Stimulated activated CD8-positive, alpha-beta memory T cell treated with anti-CD3 and anti-CD28 coated beads, Interleukin-2, amount 100 ng/mL, for 1 hour (primary cell): ENCODE data around the gene LRP5.
"Not testable (repeated sequence)": the region's sequence is repeated elsewhere in the genome, so short reads cannot be mapped to it uniquely, and the experiment has no call there.

Experiments
- DNase-seq, 2 donors: peaks; one replicate each; pipeline ENCODE4 v3.0.0-alpha.2; 2020; ENCODE audit warnings: low read depth in 2 of 2

The LRP5 gene

DNA sequence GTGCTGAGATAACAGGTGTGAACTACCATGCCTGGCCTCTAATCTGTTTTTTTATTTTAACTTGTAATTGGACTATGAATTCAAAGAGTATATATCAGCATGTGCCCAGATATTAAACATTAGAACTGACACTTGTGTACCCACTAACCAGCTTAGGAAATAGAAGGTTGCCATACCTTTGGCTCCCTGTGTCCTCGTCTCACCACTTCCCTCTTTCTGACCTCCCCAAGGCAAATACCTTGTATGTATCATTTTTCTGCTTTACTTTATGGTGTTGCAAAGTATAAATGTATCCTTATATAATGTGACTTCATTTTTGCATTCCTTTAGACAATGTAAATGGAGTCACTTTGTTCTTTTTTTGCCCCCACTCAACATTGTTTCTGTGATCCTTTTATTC is 157.3 kb downstream of the LRP5 start:
- no peak for DNase-seq

DNA sequence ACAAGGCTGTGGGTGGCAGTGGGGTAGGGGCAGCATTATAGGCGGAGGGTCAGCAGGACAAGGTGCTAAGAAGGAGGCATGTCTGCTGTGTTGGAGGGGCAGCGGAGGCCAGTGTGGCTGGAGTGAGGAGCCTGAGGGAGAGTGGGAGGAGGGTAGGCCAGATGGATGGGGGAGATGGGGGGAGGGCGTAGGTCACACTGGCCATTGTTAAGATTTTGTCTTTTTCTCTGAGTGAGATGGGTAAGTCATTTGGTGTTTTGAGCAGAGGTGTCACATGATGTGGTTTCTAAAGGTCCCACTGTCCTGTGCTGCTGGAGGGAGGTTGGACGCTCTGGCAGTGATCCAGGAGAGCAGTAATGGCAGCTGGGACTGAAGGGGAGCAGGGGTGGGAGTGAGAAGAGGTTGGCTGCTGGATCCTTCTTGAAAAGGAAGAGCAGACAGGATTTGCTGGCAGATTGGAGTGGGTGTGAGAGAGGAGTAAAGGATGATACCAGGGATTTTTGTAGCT is 158.0 kb downstream of the LRP5 start:
- no peak for DNase-seq

DNA sequence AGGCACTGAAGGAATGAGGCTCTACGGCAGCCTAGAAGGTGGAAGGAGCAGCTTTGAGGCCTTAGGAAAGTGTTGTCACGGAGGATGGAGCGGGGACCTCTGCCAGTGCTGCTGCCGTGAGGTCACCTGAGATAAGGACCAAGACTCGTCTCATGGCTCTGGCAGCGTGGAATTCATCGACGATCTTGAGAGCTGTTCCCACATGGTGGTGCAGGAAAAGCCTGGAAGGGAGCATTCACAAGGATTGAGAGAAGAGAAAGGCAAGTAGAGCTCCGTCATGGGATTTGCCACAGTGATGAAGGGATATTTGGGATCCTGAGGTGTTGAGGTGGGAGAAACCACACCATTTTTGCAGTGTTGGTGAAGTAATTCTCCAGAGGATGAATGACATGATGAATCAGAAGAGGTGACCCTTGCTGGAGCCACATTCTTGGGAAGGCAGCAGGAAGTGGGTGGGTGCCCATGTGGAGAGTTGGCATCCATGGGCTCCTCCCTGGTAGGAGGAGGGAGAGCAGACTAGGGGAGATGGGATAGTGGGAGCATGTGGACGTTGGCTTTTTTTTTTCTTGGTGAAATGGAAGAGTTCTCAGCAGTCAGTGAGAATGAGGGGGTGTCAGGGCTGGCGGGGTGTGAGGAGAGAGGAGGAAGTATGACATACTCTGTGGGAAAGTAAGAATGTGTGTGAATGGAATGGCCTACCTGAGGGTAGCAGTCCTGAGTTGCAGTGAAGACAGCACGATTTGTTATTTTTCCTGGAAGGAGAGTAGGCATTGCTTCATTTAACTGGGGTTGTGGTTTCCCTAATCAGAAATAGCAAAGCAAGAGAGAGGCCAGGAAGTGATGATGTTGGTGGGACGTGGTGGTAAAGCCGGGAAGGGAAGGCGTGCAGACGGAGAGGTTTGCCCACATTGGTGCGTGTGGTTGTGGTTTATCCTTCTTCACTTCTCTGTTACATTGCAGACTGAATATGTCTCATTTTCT is 159.3 kb downstream of the LRP5 start:
- peak in 1 of 2 donors; percentile 13 for DNase-seq

DNA sequence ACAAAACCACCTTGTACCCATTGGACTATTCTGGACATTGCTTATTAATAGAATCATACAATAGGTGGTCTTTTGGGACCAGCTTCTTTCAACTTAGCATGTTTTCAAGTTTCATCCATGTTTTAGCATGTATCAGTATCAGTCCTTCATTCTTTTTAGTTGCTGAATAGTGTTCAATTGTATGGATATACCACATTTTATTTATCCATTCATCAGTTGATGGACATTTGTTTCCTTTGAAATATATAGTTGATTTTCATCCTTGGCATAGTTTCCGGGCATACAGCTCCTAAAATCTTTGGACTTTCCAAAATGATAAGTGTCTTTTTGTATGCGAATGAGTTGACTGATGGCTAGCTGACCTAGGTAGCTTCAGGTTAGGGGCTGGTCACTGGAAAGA is 160.4 kb downstream of the LRP5 start:
- no peak for DNase-seq

DNA sequence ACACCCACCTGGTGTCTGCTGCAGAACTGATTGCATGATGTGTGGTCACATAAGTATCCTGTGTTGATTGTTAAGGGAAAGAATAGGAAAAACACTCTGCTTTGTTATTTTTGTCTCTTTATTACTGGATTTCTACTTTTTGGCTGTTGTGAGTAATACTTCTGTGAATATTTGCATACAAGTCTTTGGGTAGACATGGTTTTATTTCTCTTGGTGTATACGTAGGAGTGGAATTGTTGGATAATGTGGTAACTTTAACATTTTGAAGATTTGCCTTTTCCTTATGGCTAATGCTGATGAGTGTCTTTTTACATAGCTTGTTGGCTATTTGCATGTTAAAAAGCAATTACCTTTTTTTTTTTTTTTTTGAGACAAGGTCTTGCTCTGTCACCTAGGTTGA is 161.3 kb downstream of the LRP5 start:
- no peak for DNase-seq

DNA sequence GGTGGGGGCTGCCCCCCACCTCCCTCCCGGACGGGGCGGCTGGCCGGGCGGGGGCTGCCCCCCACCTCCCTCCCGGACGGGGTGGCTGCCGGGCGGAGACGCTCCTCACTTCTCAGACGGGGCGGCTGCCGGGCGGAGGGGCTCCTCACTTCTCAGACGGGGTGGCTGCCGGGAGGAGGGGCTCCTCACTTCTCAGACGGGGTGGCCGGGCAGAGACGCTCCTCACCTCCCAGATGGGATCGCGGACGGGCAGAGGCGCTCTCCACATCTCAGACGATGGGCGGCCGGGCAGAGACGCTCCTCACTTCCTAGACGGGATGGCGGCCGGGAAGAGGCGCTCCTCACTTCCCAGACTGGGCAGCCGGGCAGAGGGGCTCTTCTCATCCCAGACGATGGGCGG is 163.2 kb downstream of the LRP5 start:
- DNase-seq = not testable (repeated sequence)

DNA sequence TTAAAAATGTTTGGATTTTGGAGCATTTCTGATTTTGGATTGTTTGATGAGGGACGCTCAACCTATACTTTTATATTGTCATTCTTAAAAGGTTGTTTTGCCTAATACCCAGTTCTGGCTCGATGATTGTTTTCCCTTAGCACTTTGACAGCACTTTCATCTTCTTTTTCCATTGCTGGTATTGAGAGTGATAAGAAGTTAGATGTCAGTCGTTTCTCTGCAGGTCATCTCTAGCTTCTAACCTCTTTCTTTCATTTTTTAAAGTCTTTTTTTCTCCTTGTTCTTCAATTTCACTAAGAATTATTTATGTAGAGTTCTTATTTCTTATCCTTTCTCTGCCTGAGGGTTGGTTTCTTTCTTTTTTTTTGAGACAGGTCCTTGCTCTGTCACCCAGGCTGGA is 167.0 kb downstream of the LRP5 start:
- no peak for DNase-seq

DNA sequence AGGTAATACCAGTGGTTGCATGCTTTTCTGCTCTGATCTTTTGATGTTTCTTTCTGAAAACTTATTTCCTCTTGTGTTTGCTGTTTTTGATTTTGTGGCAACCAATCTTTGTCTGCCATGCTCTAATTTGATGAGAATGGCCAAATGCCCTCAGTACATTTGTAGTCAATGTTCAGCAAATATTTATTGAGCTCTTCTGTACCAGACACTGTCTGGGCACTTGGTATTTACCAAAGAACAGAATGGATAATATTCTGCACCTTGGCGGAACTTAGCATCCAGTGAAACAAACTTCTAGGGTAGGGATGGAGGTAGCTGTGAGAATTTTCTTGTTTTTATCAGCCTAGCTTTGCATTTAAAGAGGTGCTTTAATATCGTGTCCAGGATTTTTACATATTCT is 167.8 kb downstream of the LRP5 start:
- no peak for DNase-seq

DNA sequence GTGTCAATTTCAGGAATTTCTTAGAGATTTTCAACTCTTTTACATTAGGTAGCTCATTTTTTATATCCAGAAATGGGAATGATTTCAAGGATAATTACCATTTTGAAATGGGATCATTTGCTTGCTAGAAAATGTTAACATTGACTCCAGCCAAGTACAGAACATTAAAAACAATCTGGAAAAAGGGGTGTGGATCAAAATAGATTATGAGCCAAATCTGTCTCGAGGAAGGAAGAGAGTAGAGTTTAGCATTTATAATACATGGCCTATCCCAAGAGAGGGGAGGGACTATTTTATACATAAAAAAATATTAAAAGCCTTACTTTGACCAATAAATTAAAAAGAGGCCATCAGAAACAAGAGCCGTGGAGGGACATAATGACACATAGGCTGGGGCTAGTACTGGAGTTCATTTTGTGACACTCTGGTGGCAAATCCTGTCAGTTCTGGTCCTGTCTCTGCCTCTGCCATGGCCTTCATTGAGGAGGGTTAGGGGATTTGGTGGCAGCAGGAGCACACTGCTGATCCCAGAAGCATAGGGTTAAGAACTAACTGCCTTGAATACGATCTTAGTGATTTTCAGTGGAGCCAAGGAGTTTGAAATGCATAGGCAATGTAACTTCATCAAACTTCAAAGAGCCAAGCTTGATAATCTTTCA is 168.6 kb downstream of the LRP5 start:
- no peak for DNase-seq

DNA sequence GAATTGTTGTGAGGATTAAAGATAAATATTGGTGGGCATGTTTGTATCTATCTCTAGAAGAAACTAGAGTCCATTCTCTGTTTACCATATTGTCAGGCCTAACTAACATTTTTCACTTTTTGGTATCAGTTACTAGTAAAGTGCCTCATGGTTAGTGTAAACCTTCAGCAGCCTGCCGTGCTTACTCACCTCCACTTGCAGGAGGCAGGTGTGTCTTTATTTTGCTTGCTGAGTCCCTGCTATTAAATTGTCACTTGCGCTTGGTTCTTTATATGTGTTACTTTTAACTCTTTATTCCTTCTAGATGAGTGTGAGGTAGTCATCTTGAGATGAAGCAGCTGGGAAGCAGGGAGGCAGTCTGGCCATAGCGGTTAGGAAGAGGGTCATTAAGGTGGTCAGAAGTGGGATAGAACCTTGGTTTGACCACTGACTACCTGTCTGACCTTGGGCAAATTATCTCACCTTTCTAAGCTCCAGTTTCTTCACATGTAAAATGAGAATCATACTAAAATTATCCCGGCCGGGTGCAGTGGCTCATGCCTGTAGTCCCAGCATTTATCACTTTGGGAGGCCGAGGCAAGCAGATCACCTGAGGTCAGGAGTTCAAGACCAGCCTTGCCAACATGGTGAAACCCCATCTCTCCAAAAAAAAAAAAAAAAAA is 169.3 kb downstream of the LRP5 start:
- no peak for DNase-seq

DNA sequence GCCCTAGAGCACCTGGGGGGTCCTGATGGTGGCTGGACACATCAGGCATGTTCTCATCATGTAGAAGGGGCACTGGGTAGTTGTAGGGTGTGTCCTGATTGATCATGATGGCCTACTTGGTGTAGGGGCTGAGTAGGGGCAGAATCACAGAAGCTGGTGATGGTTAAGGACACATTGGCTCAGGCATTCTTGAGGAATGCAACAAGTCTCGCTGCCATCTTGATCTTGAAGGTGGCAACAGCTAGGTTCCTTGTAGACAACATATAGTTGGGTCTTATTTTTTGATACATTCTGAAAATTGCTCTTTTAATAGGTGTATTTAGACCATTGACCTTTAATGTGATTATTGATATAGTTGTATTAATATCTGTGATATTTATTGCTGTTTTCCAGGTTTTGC is 176.2 kb downstream of the LRP5 start:
- DNase-seq = no peak

DNA sequence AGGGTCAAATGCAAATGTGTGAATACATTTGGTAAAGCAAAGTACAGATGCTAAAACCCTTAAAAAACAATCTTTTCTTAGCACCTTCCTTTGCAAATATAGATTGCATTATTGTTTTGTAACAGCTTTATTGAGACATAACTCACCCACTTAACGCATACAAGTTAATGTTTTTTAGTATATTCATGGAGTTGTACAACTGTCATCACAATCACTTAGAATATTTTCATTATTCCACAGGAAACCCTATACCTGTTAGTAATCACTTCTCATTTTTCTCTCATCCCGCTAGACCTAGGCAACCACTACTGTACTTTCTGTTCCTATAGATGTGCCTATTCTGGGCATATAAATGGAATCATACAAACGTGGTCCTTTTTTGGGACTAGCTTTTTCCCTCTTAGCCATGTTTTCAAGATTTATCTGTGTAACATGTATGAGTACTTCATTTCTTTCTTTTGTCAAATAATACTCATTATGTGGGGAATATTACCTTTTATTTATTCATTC is 182.9 kb downstream of the LRP5 start:
- DNase-seq = no peak

DNA sequence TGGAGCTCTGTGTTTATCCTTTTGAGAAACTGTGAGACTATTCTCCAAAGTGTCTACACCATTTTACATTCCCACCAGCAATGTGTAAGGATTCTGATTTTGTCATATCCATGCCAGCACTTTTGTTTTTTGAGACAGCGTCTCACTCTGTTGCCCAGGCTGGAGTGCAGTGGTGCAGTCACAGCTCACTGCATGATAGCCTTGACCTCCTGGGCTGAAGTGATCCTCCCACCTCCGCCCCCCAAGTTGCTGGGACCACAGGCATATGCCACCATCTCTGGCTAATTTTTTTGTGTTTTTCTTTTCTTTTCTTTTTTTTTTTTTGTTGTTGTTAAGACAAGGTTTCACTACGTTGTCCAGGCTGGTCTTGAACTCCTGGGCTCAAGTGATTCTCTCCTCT is 183.5 kb downstream of the LRP5 start:
- no peak for DNase-seq

DNA sequence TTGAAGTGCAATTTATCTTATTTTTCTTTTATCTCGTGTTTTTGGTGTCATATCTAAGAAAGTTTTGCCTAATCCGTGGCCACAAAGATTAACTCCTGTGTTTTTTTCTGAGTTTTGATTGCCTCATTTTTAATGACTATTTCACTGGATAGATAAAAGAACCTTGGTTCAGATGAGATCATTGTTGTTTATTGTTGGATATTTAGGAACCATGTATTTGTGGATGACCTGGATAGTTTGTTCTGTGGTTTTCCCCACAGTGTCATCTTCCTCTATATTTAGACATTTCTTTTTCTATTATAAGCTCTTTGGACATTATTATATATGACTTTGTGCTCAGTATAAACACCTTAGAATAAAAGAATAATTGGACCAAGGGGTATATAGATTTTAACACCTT is 185.4 kb downstream of the LRP5 start:
- DNase-seq = no peak

DNA sequence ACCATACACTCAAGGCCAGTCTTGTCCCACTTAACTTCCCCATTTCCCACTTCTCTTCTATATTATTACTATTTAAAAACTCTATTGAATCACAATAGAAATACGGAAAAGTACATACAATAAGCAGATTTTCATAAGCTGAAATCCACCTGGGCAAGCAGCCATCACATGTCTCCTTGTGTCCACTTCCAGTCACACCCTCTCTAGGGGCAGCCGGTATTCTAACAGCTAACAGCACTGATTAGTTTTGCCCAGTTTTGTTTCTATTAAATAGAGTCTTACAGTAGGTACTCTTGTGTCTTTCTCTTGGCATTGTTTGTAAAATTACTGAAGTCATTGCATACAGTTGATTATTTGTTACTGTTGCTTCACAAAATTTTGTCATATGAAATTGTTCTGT is 185.9 kb downstream of the LRP5 start:
- no peak for DNase-seq
